ENCODE data around the gene PPP1R1A.

PPP1R1A gene

DNA sequence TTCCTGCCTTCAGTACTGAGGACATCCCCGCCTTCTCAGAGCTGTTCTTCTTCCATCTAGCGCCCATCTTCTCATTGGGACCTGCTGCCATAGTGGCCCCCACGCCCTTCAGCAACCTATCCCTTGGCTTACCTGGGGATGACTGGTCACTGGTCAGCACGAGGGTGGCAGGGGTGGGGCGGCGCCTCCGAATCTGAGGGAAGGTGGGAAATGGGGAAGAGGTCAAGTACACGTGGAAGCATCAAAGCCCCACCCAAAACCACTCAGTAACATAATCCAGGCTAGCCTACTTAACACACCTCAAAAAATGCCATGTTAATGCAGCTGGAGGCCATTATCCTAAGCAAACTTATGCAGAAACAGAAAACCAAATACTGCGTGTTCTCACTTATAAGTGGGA is 4.3 kb downstream of the PPP1R1A start:
- H3K9ac ChIP-seq (ENCODE audit: low read length), result no peak overlapping the region
- peaks cover 4% of the 10 kb centered on the region for H3K4me1 ChIP-seq (ENCODE audit: low read length)
- no peak for TF ChIP-seq EZH2phosphoT487 (IDR thresholded peaks at IDR 0.05; ENCODE audit: low read depth)
- TF ChIP-seq, protein P1, sequence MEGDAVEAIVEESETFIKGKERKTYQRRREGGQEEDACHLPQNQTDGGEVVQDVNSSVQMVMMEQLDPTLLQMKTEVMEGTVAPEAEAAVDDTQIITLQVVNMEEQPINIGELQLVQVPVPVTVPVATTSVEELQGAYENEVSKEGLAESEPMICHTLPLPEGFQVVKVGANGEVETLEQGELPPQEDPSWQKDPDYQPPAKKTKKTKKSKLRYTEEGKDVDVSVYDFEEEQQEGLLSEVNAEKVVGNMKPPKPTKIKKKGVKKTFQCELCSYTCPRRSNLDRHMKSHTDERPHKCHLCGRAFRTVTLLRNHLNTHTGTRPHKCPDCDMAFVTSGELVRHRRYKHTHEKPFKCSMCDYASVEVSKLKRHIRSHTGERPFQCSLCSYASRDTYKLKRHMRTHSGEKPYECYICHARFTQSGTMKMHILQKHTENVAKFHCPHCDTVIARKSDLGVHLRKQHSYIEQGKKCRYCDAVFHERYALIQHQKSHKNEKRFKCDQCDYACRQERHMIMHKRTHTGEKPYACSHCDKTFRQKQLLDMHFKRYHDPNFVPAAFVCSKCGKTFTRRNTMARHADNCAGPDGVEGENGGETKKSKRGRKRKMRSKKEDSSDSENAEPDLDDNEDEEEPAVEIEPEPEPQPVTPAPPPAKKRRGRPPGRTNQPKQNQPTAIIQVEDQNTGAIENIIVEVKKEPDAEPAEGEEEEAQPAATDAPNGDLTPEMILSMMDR (IDR thresholded peaks at IDR 0.05; ENCODE audit: low read depth, low read length), result no peak
- H3K79me2 ChIP-seq (ENCODE audit: low read length), result no peaks in the 10 kb centered on the region
- no peaks in the 10 kb centered on the region for H4K20me1 ChIP-seq (ENCODE audit: insufficient read depth, low read length)
- H3K9me3 ChIP-seq (ENCODE audit: insufficient read depth, low read length), result no peaks in the 10 kb centered on the region
- H3K4me2 ChIP-seq (ENCODE audit: low read length), result no peak overlapping the region
- H3K27me3 ChIP-seq (ENCODE audit: low read depth, low read length), result peaks cover 10% of the 10 kb centered on the region; the same call in 1 of the 2 replicates
- H2AFZ ChIP-seq (ENCODE audit: low read depth, low read length), result no peak overlapping the region
- no peaks in the 10 kb centered on the region for H3K36me3 ChIP-seq (replicated peaks; ENCODE audit: low read depth, low read length)
- no peak overlapping the region for H3K27ac ChIP-seq (ENCODE audit: low read length)
- H3K4me3 ChIP-seq (ENCODE audit: low read length), result no peak overlapping the region

DNA sequence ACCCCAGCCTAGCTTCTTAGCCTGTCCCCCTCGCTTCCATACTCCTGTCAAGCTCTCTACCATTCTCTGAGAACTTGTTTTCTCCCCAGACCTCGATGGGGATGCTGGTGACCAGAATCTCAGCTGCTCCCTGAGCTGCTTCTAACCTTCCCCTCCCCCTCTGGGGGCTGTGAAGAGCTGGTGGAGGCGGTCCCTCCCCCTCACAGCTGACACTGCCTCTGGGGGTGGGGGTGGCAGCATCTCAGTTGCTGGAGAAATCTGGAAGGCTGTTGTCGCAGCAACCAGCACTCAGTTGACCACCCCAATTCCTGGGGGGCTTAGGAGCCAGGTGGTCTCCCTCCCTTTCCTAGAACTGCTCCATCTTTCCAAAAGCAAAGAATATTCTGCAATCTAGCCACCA is 4.7 kb downstream of the PPP1R1A start:
- peaks cover 10% of the 10 kb centered on the region; the same call in 1 of the 2 replicates for H3K27me3 ChIP-seq (ENCODE audit: low read depth, low read length)
- TF ChIP-seq EZH2phosphoT487 (IDR thresholded peaks at IDR 0.05; ENCODE audit: low read depth), result no peak
- TF ChIP-seq, protein P1 (IDR thresholded peaks at IDR 0.05; ENCODE audit: low read depth, low read length), result no peak
- no peaks in the 10 kb centered on the region for H3K79me2 ChIP-seq (ENCODE audit: low read length)
- H3K4me3 ChIP-seq (ENCODE audit: low read length), result no peak overlapping the region
- no peak overlapping the region for H3K9ac ChIP-seq (ENCODE audit: low read length)
- H4K20me1 ChIP-seq (ENCODE audit: insufficient read depth, low read length), result no peaks in the 10 kb centered on the region
- no peaks in the 10 kb centered on the region for H3K36me3 ChIP-seq (replicated peaks; ENCODE audit: low read depth, low read length)
- no peak overlapping the region for H3K4me2 ChIP-seq (ENCODE audit: low read length)
- H2AFZ ChIP-seq (ENCODE audit: low read depth, low read length), result no peak overlapping the region
- H3K4me1 ChIP-seq (ENCODE audit: low read length), result peaks cover 4% of the 10 kb centered on the region
- H3K9me3 ChIP-seq (ENCODE audit: insufficient read depth, low read length), result no peaks in the 10 kb centered on the region
- no peak overlapping the region for H3K27ac ChIP-seq (ENCODE audit: low read length)

DNA sequence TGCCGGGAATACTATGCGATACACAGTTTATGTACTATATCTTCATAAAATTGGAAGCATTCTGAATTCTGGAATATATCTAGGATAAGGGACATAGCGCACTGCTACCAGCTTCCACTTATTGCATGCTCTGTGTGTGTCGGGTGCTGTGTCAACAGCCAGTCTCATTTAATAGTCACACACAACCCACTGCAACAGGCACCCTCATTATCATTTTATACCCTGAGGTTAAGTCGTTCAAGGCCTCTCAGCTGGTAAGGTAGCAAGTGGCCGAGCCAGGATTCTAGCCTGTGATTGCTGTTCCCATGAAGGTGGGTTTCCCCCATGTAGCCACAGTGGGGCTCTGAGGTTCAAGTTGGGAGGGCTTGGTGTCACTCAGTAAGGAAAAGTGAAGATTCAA is 7.0 kb downstream of the PPP1R1A start:
- no peak overlapping the region for H3K4me2 ChIP-seq (ENCODE audit: low read length)
- no peak overlapping the region for H2AFZ ChIP-seq (ENCODE audit: low read depth, low read length)
- H4K20me1 ChIP-seq (ENCODE audit: insufficient read depth, low read length), result no peaks in the 10 kb centered on the region
- H3K4me3 ChIP-seq (ENCODE audit: low read length), result no peak overlapping the region
- peaks cover 4% of the 10 kb centered on the region for H3K4me1 ChIP-seq (ENCODE audit: low read length)
- no peaks in the 10 kb centered on the region for H3K79me2 ChIP-seq (ENCODE audit: low read length)
- no peak for TF ChIP-seq EZH2phosphoT487 (IDR thresholded peaks at IDR 0.05; ENCODE audit: low read depth)
- TF ChIP-seq, protein P1 (IDR thresholded peaks at IDR 0.05; ENCODE audit: low read depth, low read length), result no peak
- no peaks in the 10 kb centered on the region for H3K9me3 ChIP-seq (ENCODE audit: insufficient read depth, low read length)
- H3K27ac ChIP-seq (ENCODE audit: low read length), result no peak overlapping the region
- H3K36me3 ChIP-seq (replicated peaks; ENCODE audit: low read depth, low read length), result peaks cover 4% of the 10 kb centered on the region
- peaks cover 10% of the 10 kb centered on the region; the same call in 1 of the 2 replicates for H3K27me3 ChIP-seq (ENCODE audit: low read depth, low read length)
- H3K9ac ChIP-seq (ENCODE audit: low read length), result no peak overlapping the region

DNA sequence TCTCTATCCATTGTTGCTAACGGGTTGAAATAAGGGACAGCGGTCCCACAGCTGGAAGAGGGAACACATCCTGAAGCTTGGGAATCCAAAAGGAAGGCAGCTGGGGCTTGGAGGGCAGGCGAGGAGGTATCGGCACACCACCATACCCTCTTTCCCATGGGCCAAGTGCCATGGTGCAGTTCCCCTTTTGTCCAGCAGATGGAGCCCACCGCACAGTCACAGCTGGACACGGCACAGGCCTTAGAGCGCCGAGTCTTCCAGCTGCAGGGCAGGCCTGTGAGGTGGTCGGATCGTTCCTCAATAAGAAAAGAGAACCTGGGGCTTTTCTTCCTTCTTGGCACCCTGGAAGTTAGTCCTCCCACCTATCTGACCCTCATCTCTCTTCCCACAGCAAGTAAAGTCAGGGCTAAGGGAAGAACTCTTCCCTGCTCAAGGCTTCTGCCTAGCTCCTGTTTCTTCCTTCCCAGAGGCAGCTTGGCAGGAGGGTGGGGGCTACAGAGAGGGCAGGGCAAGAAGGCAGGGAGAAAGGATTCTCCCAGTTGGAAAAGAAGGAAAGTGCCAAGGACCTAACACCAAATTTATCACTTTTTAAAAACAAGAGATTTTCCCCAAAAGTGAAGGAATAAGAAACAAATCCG is 8.6 kb downstream of the PPP1R1A start:
- TF ChIP-seq, protein P1 (IDR thresholded peaks at IDR 0.05; ENCODE audit: low read depth, low read length), result peak; percentile 88
- no peak for TF ChIP-seq EZH2phosphoT487 (IDR thresholded peaks at IDR 0.05; ENCODE audit: low read depth)
- Histone ChIP-seq H3K9me3 (ENCODE audit: insufficient read depth, low read length) (no peaks in the 10 kb centered on the region), H3K36me3 (replicated peaks; ENCODE audit: low read depth, low read length) (peaks cover 4% of the 10 kb centered on the region), H2AFZ (ENCODE audit: low read depth, low read length) (peak overlapping the region; percentile 27; the same call in 1 of the 2 replicates), H3K27me3 (ENCODE audit: low read depth, low read length) (peaks cover 6% of the 10 kb centered on the region; the same call in 1 of the 2 replicates), H3K4me3 (ENCODE audit: low read length) (no peak overlapping the region), H3K27ac (ENCODE audit: low read length) (no peak overlapping the region), H3K4me1 (ENCODE audit: low read length) (peaks cover 4% of the 10 kb centered on the region), H3K9ac (ENCODE audit: low read length) (peak overlapping the region; percentile 11; the same call in 1 of the 2 replicates), H4K20me1 (ENCODE audit: insufficient read depth, low read length) (no peaks in the 10 kb centered on the region), H3K4me2 (ENCODE audit: low read length) (peak overlapping the region; percentile 55), H3K79me2 (ENCODE audit: low read length) (no peaks in the 10 kb centered on the region)
